ENCODE data around the gene NAA60. TPM values are rescaled to one million over a fixed set of nuclear protein-coding genes. Genes with fewer than 3 reads are reported as not detected.

The NAA60 gene
- total RNA-seq, 3 donors from 2014 or later, result 25.4 to 25.9 (median 25.5) TPM

DNA sequence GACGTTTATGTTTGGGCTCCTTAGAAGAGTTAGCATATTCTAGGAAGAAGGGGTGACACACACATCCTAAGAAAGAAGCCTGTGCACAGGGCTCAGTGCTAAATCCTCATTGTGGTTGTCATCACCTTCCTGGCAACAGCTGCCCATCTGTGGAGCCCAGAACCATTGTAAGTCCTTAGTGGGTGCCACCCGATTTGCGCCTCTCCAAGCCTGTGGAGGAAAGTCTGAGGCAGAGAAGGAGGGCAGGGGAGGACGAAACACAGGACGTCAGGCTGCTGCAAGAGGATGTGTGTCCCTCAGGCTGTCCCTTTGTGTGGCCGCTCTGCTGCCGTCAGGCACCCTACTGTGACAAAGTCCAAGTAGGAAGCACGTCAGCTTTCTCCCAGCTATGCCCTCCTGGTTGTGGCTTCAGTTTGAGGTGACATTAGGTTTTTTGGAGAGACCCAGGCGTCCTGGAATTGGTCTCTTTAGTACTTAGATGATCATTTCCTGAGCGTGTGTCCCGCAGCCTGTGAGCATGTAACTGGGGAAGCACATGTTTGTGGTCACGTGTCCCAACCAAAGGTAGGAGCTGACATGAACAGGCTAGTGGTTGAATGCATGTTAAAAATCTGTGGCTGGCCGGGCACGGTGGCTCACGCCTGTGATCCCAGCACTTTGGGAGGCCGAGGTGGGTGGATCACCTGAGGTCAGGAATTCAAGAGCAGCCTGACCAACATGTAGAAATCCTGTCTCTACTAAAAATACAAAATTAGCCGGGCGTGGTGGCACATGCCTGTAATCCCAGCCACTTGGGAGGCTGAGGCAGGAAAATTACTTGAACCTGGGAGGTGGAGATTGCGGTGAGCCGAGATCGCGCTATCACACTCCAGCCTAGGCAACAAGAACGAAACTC is 68.1 kb downstream of the NAA60 start:
- H3K36me3 ChIP-seq, result peaks cover 5% of the 10 kb centered on the region
- H3K4me3 ChIP-seq, result no peak overlapping the region
- no peak overlapping the region for H3K27ac ChIP-seq
- H3K27me3 ChIP-seq, result no peaks in the 10 kb centered on the region
- peak in 1 of 2 donors; percentile 25 for DNase-seq (ENCODE audit: low spot score in 2 of 2)
- no peaks in the 10 kb centered on the region for H3K9me3 ChIP-seq
- TF ChIP-seq, protein P1, sequence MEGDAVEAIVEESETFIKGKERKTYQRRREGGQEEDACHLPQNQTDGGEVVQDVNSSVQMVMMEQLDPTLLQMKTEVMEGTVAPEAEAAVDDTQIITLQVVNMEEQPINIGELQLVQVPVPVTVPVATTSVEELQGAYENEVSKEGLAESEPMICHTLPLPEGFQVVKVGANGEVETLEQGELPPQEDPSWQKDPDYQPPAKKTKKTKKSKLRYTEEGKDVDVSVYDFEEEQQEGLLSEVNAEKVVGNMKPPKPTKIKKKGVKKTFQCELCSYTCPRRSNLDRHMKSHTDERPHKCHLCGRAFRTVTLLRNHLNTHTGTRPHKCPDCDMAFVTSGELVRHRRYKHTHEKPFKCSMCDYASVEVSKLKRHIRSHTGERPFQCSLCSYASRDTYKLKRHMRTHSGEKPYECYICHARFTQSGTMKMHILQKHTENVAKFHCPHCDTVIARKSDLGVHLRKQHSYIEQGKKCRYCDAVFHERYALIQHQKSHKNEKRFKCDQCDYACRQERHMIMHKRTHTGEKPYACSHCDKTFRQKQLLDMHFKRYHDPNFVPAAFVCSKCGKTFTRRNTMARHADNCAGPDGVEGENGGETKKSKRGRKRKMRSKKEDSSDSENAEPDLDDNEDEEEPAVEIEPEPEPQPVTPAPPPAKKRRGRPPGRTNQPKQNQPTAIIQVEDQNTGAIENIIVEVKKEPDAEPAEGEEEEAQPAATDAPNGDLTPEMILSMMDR (IDR thresholded peaks at IDR 0.05), result no peak
- TF ChIP-seq POLR2A (IDR thresholded peaks at IDR 0.05) (no peak), POLR2AphosphoS5 (IDR thresholded peaks at IDR 0.05) (no peak)
- intact Hi-C loops (cut with DNase I; ENCODE audit: low total_unique reads), result no loop called here
- no peaks in the 10 kb centered on the region for H3K4me1 ChIP-seq

DNA sequence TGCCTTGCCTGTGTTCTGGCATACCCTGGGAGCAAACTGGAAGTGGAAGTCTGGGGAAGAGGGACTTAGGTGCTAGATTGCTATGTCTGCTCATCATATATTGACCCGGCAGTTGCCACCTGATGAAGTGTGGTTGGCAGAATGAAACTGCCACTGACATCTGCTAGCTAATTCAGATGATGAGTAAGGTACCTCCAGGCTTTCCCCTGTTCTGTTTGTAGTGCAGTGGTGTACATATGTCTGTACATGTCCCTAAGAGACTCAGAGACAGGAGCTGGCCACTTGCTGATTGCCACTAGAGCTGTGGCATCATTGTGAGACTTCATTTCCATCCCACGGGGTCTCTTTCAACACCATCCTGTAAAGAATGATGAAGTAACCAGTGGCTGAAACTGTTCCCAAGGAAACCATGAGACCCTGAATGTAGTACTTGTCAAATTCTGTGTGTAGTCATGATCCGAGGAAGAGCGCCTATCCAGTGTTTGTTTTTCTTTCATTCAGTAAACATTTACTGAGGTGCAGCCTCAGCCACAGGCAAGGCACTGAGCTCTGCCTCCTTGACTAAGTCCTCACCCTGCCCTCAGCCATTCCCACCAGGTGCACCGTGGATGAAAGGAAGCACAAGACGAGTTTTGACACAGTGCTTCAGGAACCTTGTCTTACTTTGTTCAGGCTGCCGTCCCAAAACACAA is 70.6 kb downstream of the NAA60 start:
- Histone ChIP-seq H3K27me3 (no peaks in the 10 kb centered on the region), H3K27ac (no peak overlapping the region), H3K9me3 (no peaks in the 10 kb centered on the region), H3K36me3 (peaks cover 5% of the 10 kb centered on the region), H3K4me3 (no peak overlapping the region), H3K4me1 (no peaks in the 10 kb centered on the region)
- DNase-seq (ENCODE audit: low spot score in 2 of 2), result peak in 1 of 2 donors; percentile 30
- TF ChIP-seq, protein P1 (IDR thresholded peaks at IDR 0.05), result no peak
- TF ChIP-seq POLR2AphosphoS5 (IDR thresholded peaks at IDR 0.05) (no peak), POLR2A (IDR thresholded peaks at IDR 0.05) (no peak)
- intact Hi-C loops (cut with DNase I; ENCODE audit: low total_unique reads), result no loop called here

DNA sequence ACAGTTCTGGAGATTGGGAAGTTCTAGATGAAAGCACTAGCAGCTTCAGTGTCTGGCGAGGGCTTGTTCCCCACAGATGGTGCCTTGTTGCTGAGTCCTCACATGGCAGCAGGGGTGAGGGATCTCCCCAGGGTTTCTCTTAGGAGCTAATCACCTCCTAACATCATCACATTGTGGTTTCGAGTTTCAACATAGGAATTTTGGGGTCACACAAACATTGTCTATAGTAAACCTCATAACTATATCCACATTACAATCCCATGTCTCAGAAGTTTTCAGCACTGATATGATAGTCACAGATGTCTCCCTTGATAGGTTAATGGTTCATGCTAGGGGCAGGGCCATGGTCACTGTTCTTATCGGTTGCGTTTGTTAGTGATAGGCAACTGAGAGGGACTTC is 71.1 kb downstream of the NAA60 start:
- Histone ChIP-seq H3K4me3 (no peak overlapping the region), H3K9me3 (no peaks in the 10 kb centered on the region), H3K27me3 (no peaks in the 10 kb centered on the region), H3K36me3 (peaks cover 5% of the 10 kb centered on the region), H3K27ac (no peak overlapping the region), H3K4me1 (no peaks in the 10 kb centered on the region)
- TF ChIP-seq, protein P1 (IDR thresholded peaks at IDR 0.05), result no peak
- TF ChIP-seq POLR2A (IDR thresholded peaks at IDR 0.05) (no peak), POLR2AphosphoS5 (IDR thresholded peaks at IDR 0.05) (no peak)
- peak in 1 of 2 donors; percentile 10 for DNase-seq (ENCODE audit: low spot score in 2 of 2)
- intact Hi-C loops (cut with DNase I; ENCODE audit: low total_unique reads), result no loop called here

DNA sequence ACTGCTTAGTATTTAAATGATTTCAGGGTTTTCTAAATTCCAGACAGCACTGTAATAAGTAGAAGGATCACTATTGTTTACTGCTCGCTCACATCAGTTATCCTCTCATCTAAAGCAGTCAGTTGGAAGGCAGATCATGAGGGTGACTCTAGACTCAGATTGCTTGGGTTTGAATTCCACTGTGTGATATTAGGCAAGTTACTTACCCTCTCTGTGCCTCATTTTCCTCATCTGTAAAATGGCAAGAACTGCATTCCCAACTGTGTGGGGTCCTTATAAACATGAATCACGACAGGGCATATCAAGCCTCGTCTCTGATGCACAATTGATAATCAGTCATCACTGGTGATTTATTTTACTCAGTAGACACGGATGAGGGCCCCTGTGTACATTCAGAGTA is 72.4 kb downstream of the NAA60 start:
- no peak overlapping the region for H3K4me3 ChIP-seq
- H3K27ac ChIP-seq, result no peak overlapping the region
- peaks cover 5% of the 10 kb centered on the region for H3K36me3 ChIP-seq
- DNase-seq (ENCODE audit: low spot score in 2 of 2), result no peak
- H3K9me3 ChIP-seq, result no peaks in the 10 kb centered on the region
- intact Hi-C loops (cut with DNase I; ENCODE audit: low total_unique reads), result no loop called here
- no peak for TF ChIP-seq POLR2AphosphoS5 (IDR thresholded peaks at IDR 0.05)
- TF ChIP-seq, protein P1 (IDR thresholded peaks at IDR 0.05), result no peak
- no peak for TF ChIP-seq POLR2A (IDR thresholded peaks at IDR 0.05)
- H3K4me1 ChIP-seq, result no peaks in the 10 kb centered on the region
- H3K27me3 ChIP-seq, result no peaks in the 10 kb centered on the region
